ENCODE data around the gene TRIM15.
"Not testable (repeated sequence)": the region's sequence is repeated elsewhere in the genome, so short reads cannot be mapped to it uniquely, and the experiment has no call there.

Gene TRIM15

DNA sequence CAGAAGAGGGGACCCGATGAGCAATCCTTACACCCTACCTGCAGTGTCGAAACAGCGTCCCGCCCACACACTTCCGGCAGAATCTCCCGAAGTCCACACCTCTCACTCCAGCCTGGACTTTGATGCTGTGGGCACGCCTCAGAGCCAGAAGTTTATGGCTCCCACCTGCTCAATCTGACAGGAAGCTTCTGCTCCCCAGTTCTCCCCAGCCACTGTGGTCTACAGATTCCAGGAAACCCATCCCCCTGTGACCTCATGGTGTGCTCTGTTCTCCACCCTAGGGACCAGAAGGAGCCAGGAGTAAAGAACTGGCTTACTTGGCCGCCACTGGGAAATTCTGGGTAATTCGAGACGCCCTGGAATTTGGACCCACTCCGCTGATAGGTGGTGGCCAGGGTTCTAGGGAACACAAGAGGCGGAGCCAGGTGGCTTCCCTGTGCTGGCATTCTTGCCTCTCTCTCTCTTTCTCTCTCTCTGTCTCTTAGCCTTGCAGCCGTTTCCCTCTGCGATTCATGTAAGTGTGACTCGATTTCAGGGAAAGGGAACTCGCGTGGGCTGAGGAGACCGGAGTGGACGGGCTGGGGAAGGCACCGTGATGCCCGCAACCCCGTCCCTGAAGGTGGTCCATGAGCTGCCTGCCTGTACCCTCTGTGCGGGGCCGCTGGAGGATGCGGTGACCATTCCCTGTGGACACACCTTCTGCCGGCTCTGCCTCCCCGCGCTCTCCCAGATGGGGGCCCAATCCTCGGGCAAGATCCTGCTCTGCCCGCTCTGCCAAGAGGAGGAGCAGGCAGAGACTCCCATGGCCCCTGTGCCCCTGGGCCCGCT is at the start of gene TRIM15:
Gene TRIM15, plus strand, starts transcription at position 457 of the 828 bp plus-strand sequence. Its CDS starts 139 bp downstream, at position 596.
- DNase-seq = peak; percentile 22 to 29

DNA sequence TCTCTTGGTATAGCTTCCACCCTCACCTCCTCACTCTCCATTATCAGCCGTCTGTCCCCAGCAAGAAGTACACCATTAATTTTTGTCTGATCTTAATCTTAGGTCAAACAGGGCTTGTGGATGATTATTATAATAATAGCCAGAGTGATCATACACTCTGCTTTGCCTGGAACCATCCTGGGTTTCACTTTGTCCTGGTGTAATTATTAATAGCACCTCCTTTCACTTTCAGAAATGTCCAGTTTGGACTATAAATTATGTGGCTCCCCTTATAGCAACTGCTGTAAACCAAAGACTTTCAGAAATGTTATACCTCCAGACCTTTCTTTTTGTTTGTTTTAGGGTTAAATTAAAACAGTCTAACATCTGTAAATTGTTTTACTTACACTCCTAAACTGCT is 49.5 kb upstream of the TRIM15 start:
- DNase-seq = no peak

- DNase-seq = no peak
Observed at GRCh38 chr6:30116724-30117123, 46.6 kb upstream of the TRIM15 start.

- not testable (repeated sequence) for DNase-seq
Observed at GRCh38 chr6:30118691-30119090, 44.7 kb upstream of the TRIM15 start.

DNA sequence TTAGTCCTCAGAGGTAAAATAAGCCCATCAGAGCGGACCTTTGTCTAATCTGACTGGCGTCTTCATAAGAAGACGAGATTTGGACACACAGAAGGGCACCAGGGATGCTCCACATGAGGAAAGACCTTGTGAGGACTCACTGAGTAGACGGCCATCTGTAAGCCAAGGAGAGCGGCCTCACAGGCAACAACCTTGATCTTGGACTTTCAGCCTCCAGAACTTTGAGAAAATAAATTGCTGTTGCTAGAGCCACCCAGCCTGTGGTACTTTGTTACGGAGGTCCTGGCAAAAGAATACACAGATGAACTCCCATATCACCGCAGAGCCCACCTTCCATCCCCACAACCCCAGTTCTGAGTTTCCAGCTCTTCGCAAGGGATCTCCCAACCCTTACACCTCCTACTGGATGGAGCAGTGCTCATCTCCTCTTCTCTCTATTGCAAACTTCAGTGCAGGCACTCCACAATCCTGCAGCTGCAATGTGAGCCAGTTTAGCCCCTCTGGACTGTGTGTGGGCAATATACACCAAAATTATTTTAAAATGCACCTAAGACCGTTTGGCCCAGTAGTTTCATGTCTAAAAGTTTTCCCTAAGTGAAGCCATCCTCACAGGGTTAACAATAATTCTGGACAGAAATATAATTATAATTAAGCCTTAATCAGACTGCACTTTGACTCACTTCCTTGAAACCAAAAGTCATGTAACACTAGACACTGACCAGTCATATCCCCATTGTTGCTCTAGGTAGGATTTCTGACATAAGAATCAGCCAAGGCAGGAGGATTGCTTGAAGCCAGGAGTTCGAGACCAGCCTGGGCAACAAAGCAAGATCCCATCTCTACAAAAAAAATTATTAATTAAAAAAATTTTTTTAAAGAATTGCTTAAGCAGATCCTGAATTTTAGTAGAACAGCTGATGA is 41.6 kb upstream of the TRIM15 start:
- no peak for DNase-seq

GRCh38 chr6:30122515-30122914 is 40.8 kb upstream of the TRIM15 start:
- no peak for DNase-seq

GRCh38 chr6:30127238-30128093 is 35.9 kb upstream of the TRIM15 start:
- DNase-seq = no peak

DNA sequence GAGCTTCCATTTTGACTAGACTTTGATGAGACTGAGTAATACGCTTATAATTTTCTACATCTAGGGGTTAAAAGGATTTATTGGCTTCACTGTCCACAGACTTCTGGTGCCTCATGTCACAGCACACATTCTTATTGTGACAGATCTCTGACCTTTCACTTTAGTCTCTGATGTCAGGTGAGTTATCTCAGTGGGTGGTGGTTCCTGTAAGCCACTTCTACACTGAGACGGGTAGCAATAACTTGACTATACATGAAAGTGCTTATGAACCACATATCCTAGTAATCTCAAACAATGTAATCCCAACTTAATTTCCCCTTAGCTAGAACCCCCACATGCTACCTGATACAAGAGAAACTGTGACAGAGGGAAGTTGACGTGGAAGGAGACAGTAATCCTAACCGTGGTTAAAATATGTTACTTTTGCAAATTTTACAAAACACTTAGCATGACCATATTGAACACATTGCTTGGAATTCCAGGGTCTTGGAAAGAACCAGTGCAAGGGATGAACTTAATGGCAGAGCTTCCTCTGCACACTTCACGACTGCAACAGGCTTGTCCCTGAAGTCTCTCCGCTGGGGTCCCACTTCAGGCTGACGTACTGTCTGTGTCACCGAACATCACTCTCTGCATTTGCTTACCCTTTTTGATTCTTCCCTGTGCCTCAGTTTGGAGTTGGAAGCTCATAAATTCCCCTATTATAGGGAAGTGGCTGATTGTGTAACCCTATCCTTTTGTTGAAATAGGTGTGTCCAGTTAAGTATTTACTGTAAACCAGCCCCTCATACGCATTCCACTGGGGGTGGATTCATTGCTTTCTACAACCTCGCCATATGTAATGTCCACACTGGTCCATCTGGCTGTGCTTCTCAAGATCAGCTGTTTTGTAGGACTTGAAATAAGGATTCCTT is 33.8 kb upstream of the TRIM15 start:
- DNase-seq = no peak

- DNase-seq = no peak
Observed at GRCh38 chr6:30130179-30130679, 33.1 kb upstream of the TRIM15 start.

DNA sequence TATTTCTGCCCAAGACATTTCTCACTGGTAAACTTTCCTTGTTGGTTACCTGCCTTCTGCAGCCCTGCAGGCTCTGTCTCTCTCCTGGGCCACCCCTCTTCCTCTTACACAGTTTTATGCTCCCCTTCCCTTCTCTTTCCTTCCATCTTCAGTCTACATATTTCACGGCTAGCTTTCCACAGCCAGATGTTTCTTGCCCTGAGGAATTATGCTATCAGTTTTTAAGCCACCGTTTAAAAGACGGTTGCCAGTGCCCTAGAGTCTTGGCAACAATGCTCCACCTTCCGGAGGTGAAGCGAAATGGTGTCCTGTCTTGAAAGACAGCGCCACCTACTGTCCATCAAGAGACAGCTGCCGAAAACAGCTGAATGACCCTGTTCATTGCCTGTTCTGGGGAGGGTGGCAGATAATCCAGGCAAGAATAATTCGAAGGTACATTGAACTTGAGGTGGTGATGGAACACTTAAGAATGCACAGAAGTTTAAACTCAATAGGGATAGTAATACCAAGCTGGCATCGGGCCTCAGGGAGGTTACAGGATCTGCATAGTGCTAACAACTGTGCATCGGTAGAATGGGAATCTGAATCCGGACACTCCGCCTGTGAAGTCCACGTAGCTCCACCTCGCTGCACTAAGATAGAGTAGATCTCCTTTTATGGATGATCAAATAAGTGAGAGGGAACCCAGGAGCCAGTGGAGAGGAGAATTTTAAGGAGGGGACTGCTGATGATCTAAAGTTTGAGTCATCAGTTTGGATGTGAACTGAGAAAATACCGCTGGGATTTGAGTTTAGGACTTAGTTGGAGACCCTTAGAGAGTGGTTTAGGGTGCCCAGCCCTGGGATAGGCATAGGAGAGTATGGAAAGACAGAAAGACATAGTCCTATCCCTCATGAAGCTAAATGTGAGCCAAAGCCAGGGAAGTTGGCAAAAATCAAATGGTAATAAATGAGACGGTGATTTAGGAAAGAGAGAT is 32.2 kb upstream of the TRIM15 start:
- DNase-seq = peak; percentile 71

DNA sequence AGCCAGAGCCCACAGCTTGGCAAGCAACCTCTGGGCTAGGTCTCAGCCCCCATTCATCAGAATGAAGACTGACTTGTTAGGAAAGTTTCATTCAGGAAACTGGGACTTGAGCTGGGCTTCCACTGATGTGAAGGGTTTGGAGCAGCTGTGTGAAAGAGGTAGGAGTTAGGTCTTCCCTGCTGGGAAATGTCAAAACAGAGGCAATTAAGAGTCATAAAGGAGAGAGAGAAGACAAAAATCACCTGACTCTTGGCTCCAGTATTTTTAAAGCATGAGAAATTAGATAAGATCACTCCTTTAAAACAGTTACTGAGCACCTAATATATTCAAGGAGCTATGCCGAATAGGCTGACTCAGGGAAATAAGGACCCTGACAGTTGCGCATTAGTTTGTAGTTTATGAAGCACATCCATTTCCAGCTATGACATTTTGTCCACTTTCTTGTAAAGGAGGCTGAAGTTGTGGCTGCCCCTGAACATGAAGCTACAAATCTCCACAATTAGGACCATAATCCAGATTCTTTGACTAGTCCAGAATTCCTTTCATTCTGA is 31.3 kb upstream of the TRIM15 start:
- no peak for DNase-seq

- DNase-seq = no peak
Observed at GRCh38 chr6:30135147-30135546, 28.2 kb upstream of the TRIM15 start.

DNA sequence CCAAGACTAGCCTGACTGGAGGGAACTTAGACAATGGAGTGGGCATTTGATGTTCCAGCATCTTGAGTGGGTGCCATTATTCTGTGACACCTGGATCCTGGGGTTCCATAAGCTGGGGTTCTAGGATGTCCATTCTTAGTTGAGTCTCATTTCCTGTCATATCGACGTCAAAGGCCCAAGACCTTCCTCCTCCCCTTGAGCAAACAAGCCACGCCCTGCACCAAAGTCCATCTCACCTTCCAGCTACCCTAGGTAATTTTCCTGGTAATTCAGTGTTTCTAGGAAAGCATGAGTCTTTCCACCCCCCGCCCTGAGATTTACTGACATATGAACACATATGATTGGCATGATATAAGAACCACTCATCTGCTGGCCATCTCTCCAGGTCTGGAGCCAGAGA is 27.6 kb upstream of the TRIM15 start, which contains the start of gene TRIM40:
Gene TRIM40, plus strand, starts transcription at position 384 of the 400 bp plus-strand sequence. CDS start 897 bp downstream, outside the sequence.
- no peak for DNase-seq

DNA sequence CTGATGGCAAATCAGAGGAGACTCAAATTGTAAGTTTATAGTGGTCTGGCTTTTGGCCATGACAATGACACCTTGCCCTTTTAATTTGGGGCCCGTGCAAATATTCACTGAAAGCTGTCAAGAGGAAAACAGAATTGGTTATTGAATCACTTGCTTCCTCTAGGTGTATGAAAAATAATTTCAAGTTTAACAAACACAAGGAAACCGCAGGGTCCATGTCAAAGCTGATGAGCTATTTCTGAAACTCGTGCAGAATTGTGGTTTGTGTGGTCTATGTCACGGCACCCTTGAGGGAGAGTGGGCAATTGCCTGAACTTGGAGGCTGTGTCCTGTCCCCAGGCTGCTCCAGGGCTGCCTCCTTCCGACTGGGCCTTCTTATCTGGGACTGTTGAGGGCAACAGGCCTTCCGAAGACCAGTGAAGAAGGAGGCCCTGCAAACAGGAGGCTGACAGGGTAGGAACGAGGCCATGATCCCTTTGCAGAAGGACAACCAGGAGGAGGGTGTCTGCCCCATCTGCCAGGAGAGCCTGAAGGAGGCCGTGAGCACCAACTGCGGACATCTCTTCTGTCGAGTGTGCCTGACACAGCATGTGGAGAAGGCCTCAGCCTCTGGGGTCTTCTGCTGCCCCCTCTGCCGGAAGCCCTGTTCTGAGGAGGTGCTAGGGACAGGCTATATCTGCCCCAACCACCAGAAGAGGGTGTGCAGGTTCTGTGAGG is 26.6 kb upstream of the TRIM15 start:
- no peak for DNase-seq

DNA sequence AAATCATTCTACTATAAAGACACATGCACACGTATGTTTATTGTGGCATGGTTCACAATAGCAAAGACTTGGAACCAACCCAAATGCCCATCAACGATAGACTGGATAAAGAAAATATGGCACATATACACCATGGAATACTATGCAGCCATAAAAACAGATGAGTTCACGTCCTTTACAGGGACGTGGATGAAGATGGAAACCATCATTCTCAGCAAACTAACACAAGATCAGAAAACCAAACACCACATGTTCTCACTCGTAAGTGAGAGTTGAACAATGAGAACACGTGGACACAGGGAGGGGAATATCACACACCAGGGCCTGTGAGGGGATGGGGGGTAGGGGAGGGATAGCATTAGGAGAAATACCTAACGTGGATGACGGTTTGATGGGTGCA is 23.1 kb upstream of the TRIM15 start:
- DNase-seq = not testable (repeated sequence)

- no peak for DNase-seq
Observed at GRCh38 chr6:30142665-30143064, 20.7 kb upstream of the TRIM15 start.

DNA sequence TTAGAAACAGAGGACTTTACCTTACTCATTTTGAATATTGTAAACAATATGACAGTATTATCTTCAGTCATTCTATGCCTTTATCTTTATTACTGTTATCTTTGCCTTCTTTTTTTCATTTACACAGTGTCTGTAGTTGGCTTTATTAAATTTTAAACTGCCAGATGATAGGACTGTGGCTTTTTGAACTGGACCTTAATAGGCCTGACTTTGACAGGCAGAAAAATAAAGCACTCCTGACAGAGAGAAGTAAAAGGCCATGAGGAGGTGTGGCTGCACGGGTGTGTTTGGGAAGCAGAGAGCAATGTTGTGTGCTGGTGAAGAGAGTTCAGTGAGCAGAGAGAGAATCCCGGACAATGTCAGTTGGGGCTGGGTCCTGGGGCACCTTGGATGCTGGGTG is 19.6 kb upstream of the TRIM15 start:
- DNase-seq = no peak

DNA sequence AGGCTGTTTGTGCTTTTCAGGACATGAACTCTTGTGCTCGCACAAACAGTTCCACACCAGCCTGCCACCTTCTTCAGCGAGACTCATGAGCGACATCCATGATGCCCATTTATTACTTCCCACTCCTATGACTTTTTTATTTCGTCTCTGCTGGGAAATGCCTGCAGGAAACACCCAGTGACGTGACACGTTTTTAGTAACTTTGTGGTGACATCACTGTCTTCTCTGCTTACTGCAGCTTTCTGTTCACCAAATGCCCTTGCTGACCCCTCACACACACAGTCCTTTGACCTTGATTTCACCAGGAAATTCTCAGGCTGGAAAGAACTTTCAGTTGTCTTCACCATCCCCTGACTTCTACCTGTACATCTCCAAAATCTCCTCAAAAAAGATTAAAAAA is 18.5 kb upstream of the TRIM15 start:
- DNase-seq = no peak

DNA sequence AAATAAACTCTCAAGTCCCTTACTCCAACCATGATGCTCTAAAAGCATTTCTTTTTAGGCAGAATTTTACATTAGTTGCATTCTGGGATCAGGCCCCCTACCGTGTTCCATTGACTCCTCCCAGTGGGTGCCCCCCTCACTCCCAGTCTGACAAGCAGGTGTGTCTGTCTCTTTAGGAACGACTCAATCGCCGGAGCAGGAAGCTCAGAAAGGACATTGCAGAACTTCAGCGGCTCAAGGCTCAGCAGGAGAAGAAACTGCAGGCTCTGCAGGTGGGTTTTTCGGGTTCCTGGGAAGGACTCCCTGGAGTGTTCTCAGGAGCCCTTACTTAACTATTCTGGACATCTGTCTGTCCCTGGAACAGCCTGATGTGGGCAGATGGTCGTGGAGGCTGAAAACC is 17.5 kb upstream of the TRIM15 start:
- DNase-seq = no peak

Data from activated CD4-positive, alpha-beta T cell treated with anti-CD3 and anti-CD28 coated beads for 4 hours (primary cell).